ENCODE data around the gene NMRK1. TPM values are rescaled to one million over a fixed set of nuclear protein-coding genes. Genes with fewer than 3 reads are reported as not detected.

Gene NMRK1
- polyA plus RNA-seq, 1 of the 3 experiments (the other 2 are of a cell fraction), result 8.4 TPM

DNA sequence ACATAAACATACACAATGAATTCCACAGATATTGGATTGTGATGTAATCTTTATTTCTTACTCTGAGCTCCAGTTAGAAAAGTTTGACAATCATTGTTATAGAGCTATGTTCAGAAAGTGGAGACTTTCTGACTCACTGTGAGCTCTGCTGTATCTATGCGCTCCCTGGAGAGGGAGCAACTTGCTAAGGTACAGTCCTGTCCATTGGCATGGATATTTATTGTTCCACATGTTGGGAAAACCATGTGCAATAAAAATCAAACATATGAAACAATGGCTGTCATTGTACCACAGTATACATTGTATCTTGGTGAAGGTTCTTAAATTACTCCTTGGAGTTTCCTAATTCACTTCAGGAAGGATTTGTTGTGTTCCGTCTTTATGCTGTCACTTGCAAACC lies 26.8 kb downstream of the NMRK1 start:
- POLR2A ChIA-PET, result no interaction called here
- Histone ChIP-seq H3K79me2 (ENCODE audit: insufficient read depth) (no peaks in the 10 kb centered on the region), H3K4me3 (ENCODE audit: low read depth in 2 of 2, low read length in 1 of 2) (no peak overlapping the region), H3K9me2 (no peaks in the 10 kb centered on the region), H3K36me3 (replicated peaks in 1 of 2; ENCODE audit: control insufficient read depth in 1 of 2, insufficient read depth in 2 of 2, low read length in 1 of 2) (peaks cover 0 to 7% of the 10 kb centered on the region in 2 experiments), H3K4me2 (no peak overlapping the region), H3K4me1 (ENCODE audit: control insufficient read depth in 1 of 2, insufficient read depth in 2 of 2, low read depth in 1 of 2, low read length in 1 of 2) (peaks cover 2 to 9% of the 10 kb centered on the region in 2 experiments; a peak in 2 of 4 replicates), H3K9me3 (no peaks in the 10 kb centered on the region), H3K9ac (no peak overlapping the region), H4K20me1 (ENCODE audit: insufficient read depth) (no peaks in the 10 kb centered on the region), H3F3A (replicated peaks; ENCODE audit: insufficient read depth) (peaks cover 4% of the 10 kb centered on the region), H2AFZ (ENCODE audit: low read depth) (no peak overlapping the region), H3K27ac (ENCODE audit: low read depth in 2 of 2, low read length in 1 of 2) (no peak overlapping the region), H3K27me3 (ENCODE audit: insufficient read depth) (no peaks in the 10 kb centered on the region)
- 64% methylated on average over 2 of the region's 2 CpGs for WGBS (ENCODE audit: low lambda C conversion rate)
- DNase-seq, result no peak
- TF ChIP-seq NFIC (IDR thresholded peaks at IDR 0.05; ENCODE audit: borderline replicate concordance) (no peak), TCF12 (IDR thresholded peaks at IDR 0.05) (no peak), RFX5 (IDR thresholded peaks at IDR 0.05; ENCODE audit: low read length) (no peak), MXI1 (IDR thresholded peaks at IDR 0.05; ENCODE audit: low read depth, low read length) (no peak), POLR2AphosphoS5 (IDR thresholded peaks at IDR 0.05; ENCODE audit: low read depth, low read length) (no peak), CHD2 (IDR thresholded peaks at IDR 0.05; ENCODE audit: low read length, partially characterized antibody) (no peak), TAF1 (IDR thresholded peaks at IDR 0.05; ENCODE audit: borderline replicate concordance, low read depth, low read length) (no peak), GABPA (IDR thresholded peaks at IDR 0.05; ENCODE audit: low read depth) (no peak), YY1 (IDR thresholded peaks at IDR 0.05; ENCODE audit: low read depth) (no peak), SMC3 (IDR thresholded peaks at IDR 0.05; ENCODE audit: low read depth, low read length) (no peak), RAD21 (IDR thresholded peaks at IDR 0.05; ENCODE audit: low read length) (no peak), NRF1 (IDR thresholded peaks at IDR 0.05; ENCODE audit: low read depth, low read length) (no peak), TEAD4 (IDR thresholded peaks at IDR 0.05; ENCODE audit: borderline replicate concordance, insufficient read depth) (no peak)
- TF ChIP-seq, protein P1, sequence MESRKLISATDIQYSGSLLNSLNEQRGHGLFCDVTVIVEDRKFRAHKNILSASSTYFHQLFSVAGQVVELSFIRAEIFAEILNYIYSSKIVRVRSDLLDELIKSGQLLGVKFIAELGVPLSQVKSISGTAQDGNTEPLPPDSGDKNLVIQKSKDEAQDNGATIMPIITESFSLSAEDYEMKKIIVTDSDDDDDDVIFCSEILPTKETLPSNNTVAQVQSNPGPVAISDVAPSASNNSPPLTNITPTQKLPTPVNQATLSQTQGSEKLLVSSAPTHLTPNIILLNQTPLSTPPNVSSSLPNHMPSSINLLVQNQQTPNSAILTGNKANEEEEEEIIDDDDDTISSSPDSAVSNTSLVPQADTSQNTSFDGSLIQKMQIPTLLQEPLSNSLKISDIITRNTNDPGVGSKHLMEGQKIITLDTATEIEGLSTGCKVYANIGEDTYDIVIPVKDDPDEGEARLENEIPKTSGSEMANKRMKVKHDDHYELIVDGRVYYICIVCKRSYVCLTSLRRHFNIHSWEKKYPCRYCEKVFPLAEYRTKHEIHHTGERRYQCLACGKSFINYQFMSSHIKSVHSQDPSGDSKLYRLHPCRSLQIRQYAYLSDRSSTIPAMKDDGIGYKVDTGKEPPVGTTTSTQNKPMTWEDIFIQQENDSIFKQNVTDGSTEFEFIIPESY (IDR thresholded peaks at IDR 0.05; ENCODE audit: borderline replicate concordance, low read depth), result no peak
- TF ChIP-seq, protein P2, sequence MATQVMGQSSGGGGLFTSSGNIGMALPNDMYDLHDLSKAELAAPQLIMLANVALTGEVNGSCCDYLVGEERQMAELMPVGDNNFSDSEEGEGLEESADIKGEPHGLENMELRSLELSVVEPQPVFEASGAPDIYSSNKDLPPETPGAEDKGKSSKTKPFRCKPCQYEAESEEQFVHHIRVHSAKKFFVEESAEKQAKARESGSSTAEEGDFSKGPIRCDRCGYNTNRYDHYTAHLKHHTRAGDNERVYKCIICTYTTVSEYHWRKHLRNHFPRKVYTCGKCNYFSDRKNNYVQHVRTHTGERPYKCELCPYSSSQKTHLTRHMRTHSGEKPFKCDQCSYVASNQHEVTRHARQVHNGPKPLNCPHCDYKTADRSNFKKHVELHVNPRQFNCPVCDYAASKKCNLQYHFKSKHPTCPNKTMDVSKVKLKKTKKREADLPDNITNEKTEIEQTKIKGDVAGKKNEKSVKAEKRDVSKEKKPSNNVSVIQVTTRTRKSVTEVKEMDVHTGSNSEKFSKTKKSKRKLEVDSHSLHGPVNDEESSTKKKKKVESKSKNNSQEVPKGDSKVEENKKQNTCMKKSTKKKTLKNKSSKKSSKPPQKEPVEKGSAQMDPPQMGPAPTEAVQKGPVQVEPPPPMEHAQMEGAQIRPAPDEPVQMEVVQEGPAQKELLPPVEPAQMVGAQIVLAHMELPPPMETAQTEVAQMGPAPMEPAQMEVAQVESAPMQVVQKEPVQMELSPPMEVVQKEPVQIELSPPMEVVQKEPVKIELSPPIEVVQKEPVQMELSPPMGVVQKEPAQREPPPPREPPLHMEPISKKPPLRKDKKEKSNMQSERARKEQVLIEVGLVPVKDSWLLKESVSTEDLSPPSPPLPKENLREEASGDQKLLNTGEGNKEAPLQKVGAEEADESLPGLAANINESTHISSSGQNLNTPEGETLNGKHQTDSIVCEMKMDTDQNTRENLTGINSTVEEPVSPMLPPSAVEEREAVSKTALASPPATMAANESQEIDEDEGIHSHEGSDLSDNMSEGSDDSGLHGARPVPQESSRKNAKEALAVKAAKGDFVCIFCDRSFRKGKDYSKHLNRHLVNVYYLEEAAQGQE (IDR thresholded peaks at IDR 0.05; ENCODE audit: low read depth, low read length), result no peak
- CTCF ChIA-PET, result interaction anchor here (1.0 kb wide), 1 partner anchor 286 kb away, joined by 3 read pairs; no protein-coding TSS in a partner anchor
